GM21528 (cell line): ENCODE measurements around the gene PAX6.
A peak's percentile ranks its signal among the peaks of the same experiment; 100 is the strongest.

ENCODE experiments used
- ATAC-seq: cut with Tn5 transposase; IDR thresholded peaks from one replicate; pipeline ENCODE4 v1.9.1; 2021; ENCODE audit warnings: mild to moderate bottlenecking, moderate library complexity; ENCODE audit not compliant: unreplicated experiment, low FRiP score

The PAX6 gene

DNA sequence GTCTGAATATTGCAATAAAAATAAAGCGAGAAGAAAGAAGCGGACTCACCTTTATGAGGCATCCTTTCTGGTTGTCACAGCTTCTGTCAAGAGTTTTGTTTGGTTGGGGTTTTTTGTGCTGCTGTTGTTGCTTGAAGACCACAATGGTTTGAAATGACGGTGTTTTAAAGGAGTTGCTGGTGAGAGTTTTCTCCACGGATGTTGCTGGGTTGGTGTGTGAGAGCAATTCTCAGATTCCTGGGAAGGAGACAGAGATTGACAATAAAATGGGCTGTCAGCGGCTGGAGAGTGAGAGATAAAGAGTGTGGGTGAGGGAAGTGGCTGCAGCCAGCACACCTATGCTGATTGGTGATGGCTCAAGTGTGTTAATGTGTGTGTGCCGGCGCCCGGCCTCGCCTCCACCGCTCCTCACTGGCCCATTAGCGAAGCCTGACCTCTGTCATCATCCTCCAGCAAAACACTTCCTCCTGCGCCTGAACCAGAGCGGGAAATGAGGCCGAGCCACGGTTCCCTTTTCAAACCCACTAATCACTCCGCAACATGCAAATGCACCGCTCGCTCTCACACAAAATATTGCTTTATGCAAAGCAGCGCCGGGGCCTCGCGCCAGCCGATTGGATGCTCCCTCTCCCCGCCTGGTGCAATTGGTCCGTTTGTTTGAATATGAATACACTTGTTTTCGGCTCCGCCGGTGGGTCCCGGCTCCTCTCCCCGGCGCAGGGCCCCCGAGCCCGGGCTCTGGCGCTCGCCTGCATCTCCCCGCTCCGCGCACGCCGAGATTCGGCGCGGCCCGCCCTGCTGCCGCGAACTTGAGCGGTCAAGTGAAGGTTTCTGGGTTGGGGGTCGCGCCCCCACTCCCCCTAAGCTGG, at the start of gene PAX6:
Gene PAX6 (minus strand): TSS at position 544 of the 869 bp plus-strand sequence. CDS start 4,911 bp downstream, outside the sequence.
- peak; percentile 66 for ATAC-seq

DNA sequence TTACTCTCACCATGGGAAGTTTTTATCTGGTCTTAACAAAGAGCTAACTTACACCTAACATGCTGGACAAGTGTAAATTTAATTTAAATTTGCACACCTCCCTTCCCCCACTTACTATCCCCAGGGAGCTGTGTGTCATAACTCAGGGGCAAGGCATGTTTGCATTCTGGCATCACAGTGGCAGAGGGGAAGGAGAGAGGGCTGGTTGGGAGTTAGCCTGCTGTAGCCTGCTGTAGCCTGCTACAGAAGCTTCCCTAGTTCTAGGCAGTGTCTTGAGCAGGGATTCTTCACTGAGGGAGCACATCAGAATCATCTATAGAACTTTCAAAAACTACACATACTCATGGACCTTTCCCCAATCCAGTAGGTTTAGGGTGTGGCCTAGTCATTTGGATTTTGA, 49.3 kb upstream of the PAX6 start:
- no peak for ATAC-seq

GRCh38 chr11:31856248-31856647, 45.1 kb upstream of the PAX6 start:
- ATAC-seq, result no peak

- no peak for ATAC-seq
Observed at GRCh38 chr11:31855466-31855865, 44.3 kb upstream of the PAX6 start.

DNA sequence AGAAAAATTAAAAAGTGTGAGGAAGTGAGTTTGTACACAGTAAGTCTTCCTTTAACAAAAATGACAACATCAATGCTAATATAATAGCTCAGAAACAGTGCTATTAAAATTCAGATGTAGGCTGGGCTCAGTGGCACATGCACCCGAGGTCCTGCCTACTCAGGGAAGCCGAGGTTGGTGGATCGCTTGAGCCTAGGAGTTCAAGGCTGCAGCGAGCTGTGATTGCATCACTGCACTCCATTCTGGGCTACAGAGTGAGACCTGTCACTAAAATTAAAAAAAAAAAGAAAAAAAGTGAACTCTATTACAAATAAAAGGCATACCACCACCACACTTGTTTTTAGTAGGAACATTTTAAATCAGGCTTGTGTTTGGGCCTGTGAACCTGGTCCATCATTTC, 39.2 kb upstream of the PAX6 start:
- ATAC-seq, result no peak

GRCh38 chr11:31847761-31848160, 36.6 kb upstream of the PAX6 start:
- no peak for ATAC-seq

DNA sequence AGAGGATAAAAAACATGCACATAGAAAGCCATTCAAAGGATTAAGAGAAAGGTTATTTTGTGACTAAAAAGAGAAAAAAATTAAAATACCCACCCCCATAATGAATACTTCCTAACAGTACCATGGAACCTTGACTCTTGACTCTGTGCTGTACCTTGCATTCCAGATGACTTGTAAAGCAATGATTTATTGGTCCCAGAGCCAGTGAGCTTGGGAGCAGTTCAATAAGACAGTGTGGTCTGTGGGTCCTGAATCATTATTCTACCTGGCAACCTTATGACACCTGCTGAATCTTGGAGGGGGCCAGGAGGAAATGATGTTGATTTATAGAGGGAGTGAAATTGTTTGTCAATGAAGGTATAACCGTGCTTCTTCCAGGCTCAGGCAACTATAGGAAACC, 34.2 kb upstream of the PAX6 start:
- ATAC-seq, result no peak

- no peak for ATAC-seq
Observed at GRCh38 chr11:31844351-31844750, 33.2 kb upstream of the PAX6 start.

DNA sequence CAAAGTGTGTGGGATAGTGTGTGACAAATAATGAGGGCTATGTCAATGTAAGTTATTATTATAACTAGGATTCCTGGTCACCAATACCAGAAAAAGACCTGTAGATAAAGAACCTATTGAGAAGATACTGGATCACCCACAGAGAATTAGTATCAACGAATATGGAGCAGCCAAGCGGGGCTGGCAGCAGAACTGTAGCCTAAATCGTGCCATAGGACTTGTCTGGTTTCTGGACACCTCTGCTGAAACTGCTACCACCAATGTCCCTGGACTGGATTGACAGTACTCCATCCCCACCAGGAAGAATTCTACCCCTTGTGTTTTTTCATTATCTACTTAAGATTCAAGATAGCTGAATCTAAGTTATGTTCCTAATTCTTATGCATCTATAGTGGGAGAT, 30.3 kb upstream of the PAX6 start:
- no peak for ATAC-seq

- ATAC-seq, result no peak
Observed at GRCh38 chr11:31834237-31834636, 23.1 kb upstream of the PAX6 start.

DNA sequence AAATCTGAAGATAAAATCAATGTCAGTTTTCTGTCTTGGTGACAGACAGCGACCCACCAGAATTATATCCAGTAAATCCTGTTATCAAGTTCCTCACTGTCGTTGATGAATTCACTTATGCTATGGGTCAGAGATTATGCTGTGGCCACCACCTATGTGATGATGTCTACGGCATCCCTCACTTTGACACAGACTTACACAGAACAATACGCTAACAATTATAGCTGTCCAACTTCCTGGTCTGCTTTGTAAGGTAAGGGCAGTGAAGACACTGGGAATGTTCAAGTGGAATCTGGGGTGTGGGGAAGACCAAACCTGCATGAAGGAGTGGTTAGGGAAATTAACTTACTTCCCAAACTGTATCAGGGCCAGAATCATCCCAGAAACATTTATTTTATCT, 19.3 kb upstream of the PAX6 start:
- ATAC-seq, result no peak

DNA sequence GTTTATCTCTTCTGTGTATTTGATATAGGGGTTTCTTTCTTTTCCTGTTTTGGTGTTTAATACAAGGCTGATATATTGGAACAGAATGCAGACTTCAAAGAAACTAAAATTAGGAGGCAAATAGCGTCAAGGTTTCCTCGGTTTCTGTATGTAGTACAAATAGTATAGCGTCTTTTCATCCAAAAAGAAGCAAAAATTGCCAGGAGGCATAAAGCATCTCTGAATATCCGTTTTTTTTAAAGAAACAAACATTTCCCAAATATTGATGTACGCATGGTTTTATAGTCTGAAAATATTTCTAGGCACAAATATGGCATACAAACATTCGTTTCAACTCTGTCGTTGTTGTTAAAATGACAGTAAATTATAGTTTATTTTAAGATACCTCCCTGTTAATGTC, 17.1 kb upstream of the PAX6 start:
- ATAC-seq, result no peak

DNA sequence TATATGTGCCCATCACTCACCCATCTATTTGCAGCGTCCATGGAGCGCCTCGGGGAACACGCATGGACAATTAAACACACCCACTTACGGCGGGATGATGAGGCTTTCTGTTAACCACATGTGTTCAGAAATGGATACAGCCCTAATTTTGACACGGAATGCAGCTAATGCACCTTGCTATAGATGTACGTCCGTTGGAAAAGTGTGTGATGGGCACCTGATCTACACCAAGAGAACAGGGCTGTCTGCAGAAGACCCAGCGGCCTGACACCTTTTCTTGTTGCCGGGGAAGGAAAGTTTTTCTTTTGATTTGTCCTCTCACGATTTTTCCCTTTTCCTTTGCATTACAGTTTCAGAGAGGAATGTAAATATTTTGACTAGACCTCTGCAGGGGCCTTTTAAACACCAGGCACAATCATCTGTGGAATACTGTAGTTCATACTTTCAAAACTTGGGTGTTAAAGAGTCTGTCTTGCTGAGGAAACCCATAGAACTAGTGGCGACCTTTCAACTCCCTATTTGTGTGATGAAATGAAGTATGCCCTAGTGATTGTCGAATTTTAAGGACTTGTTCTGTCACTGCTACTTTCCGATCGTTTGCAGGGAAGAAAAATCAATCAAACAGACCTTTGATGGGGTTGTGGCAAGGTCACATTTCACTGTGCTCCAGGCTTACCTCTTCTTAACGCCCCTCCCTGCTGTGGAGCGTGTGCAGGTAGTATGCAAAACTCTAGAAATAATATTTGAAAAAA, 16.5 kb upstream of the PAX6 start:
- no peak for ATAC-seq

DNA sequence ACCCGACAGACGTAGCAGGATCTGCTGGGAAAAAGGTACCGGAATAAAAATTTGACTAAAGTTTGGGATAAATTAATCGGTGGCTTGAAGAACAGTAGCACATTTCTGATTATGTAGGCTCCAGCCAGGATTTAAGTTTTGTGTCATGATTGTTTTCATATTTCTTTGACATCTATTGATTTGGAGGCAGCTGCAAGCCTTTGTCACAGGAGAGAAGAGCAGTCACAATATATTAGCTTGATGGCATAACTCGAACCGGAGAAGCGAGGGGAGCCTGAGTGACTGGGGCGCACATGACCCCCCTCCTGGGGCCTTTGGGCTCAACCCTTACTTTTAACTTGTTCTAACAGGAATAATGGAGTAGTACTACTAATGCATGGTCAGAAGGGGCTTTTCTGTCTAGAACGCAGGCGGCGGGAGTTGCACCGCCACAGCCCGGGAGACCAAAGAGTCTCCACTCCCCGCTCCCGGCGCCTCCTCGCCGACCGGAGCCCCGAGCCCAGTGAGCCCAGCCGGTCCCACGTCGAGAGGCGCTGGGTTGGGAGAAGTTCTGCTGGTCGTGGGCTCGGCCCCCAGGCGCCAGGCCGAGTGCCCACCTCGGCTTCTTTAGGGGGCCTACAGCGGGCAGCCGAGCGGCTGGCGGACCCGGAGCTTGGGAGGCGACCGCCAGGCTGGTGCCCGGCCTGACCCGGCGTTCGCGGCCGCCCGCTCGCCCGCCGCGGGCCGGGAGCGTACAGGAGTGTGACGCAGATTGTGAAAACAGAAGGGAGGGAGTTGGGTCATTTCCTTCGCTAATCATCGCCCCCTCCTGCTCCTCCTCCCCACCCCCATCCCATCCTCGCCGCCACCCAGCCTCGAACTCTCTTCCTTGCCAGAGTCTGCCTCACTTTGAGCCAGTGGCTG, 15.7 kb upstream of the PAX6 start:
- ATAC-seq, result no peak

GRCh38 chr11:31825838-31826484, 14.8 kb upstream of the PAX6 start:
- no peak for ATAC-seq

DNA sequence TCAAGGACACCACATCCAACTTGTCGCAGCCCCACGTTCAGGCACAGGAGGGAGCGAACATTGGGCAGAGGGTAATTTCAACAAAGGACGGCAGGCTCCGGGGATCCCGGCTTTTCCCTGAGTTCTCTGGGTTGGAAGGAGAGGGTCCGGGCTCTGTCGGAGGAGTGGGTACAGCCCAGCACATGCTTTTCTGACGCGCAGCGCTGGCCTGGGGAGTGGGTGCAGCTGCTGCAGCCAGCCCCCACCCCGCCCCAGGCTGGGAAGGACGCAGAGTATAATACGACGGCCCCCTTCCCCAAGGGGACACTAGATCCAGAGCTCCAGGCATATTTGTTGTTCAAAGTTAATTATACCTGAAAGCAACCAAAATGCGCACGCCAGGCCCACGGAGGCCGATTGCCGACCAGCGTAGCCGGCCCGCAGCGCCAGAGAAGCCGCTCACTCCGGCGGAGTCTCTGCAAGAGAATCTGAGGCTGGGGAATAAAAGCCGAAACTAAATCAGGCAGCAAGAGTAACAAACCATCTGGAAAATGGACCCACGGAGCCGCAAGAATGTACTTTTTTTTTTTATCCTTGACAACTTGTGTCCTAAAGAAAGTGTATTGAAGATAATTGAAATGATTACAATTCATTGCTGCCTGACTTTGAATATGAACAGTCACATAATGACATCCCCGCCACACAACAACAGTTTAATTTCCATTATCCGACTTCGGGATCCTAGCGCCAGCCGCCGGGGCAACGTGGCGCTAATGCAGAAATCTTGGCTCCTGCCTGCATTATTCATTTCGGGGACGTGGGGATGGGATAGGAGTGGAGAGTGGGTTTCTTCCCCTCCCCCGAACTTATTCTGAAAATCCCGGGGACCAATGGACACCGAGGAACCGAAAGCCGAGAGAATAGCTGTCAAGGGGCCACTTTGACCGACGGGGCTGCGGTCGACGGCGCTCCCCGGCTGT, 14.0 kb upstream of the PAX6 start:
- no peak for ATAC-seq

DNA sequence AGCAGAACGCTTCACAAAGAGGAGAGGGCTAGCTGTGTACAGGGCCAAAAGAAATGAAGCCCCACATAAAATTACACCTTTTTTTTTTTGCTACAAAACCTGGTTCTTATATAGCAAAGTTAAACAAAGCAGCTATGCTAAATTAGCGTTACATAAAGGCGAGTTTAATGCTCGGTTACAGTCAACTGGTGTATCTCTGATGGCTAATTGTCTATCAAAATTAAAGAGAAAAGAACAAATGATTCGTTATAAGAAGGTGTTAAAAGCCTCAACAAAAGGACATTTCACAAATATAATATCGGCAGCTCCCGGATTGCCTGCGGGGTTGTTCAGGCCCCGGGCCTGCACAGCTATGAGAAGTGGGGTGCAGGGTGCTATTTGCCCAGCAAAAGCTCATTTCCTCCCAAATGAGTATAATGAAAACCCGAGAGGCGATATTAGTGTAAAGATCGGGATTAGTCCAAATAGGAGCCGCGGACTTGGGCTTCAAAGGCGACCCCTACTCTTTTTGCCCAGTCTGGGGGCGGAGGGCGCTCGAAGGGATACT, 13.3 kb upstream of the PAX6 start:
- ATAC-seq, result no peak

DNA sequence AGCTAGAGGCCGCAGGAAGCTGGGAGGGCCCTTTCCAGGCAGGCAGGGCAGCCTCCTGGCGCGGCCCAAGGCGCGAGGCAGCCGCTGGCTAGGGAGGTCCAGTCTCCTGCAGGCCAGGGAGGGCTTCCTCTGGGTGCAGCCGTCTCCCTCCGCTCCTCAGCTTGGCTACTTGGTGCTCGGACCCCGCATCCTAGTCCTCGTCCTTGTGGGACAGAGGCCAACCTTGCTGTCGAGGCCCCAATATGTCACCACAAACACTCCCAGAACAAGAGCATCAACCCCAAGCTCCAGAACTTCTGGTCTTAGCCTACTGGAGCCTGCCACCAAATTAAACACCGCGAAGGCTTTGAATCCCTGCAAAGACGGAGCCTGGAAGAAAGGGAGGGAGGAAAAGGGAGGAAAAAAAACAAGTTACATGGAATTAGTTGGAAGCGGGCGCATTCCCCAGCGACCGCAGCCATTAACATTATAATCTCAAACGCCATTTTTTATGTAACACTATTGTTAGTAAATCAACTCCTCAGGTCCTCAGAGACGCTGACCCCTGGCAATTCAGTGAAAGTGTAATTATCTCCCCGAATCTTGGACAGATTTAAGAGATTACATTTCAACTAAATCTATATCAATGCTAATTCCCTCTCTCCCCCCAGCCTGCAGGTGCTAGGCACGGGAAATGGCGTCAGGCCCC, 12.7 kb upstream of the PAX6 start:
- no peak for ATAC-seq
